Stimulated activated CD4-positive, alpha-beta T cell treated with anti-CD3 and anti-CD28 coated beads, TNF-alpha, amount 100 ng/mL, for 1 hour (primary cell): ENCODE data around the gene CLEC4F.

ENCODE experiments used
- DNase-seq, 3 donors: peaks; one replicate each; pipeline ENCODE4 v3.0.0-alpha.2; 2020; ENCODE audit warnings: low read depth in 3 of 3, low spot score in 1 of 3

CLEC4F gene

GRCh38 chr2:70820499-70820898 is at the start of gene CLEC4F:
CLEC4F (minus strand) TSS chr2:70820599; CDS start chr2:70820523, 76 bp downstream.
- no peak for DNase-seq

GRCh38 chr2:70868970-70869369 is 48.6 kb upstream of the CLEC4F start:
- DNase-seq: no peak

GRCh38 chr2:70861777-70862625 is 41.6 kb upstream of the CLEC4F start:
- peak; percentile 12 to 53 (median 37) for DNase-seq

GRCh38 chr2:70855667-70856066 is 35.3 kb upstream of the CLEC4F start:
- no peak for DNase-seq

GRCh38 chr2:70854411-70854810 is 34.0 kb upstream of the CLEC4F start:
- DNase-seq: no peak

GRCh38 chr2:70852824-70853223 is 32.4 kb upstream of the CLEC4F start:
- no peak for DNase-seq

GRCh38 chr2:70851704-70852103 is 31.3 kb upstream of the CLEC4F start:
- no peak for DNase-seq

- DNase-seq: no peak
Observed at GRCh38 chr2:70850925-70851324, 30.5 kb upstream of the CLEC4F start.

- no peak for DNase-seq
Observed at GRCh38 chr2:70842401-70842800, 22.0 kb upstream of the CLEC4F start.

GRCh38 chr2:70837980-70838925 is 17.9 kb upstream of the CLEC4F start:
- DNase-seq: no peak

- DNase-seq: no peak
Observed at GRCh38 chr2:70835643-70836042, 15.2 kb upstream of the CLEC4F start, which contains the start of gene CD207. CD207 (minus strand) TSS chr2:70835816; CDS start chr2:70835776, 40 bp downstream.

- DNase-seq: no peak
Observed at GRCh38 chr2:70834881-70835280, 14.5 kb upstream of the CLEC4F start.

- DNase-seq: no peak
Observed at GRCh38 chr2:70834106-70834505, 13.7 kb upstream of the CLEC4F start.

- DNase-seq: no peak
Observed at GRCh38 chr2:70833246-70833645, 12.8 kb upstream of the CLEC4F start.

- DNase-seq: no peak
Observed at GRCh38 chr2:70832386-70832785, 12.0 kb upstream of the CLEC4F start.

- no peak for DNase-seq
Observed at GRCh38 chr2:70831861-70832260, 11.5 kb upstream of the CLEC4F start.

- DNase-seq: no peak
Observed at GRCh38 chr2:70830366-70830765, 10.0 kb upstream of the CLEC4F start.

- DNase-seq: no peak
Observed at GRCh38 chr2:70829916-70830315, 9.5 kb upstream of the CLEC4F start.

GRCh38 chr2:70828914-70829824 is 8.8 kb upstream of the CLEC4F start:
- DNase-seq: no peak

GRCh38 chr2:70828115-70828514 is 7.7 kb upstream of the CLEC4F start:
- DNase-seq: no peak

- no peak for DNase-seq
Observed at GRCh38 chr2:70827388-70827787, 7.0 kb upstream of the CLEC4F start.
